ENCODE measurements around the gene LIAS.

DNA sequence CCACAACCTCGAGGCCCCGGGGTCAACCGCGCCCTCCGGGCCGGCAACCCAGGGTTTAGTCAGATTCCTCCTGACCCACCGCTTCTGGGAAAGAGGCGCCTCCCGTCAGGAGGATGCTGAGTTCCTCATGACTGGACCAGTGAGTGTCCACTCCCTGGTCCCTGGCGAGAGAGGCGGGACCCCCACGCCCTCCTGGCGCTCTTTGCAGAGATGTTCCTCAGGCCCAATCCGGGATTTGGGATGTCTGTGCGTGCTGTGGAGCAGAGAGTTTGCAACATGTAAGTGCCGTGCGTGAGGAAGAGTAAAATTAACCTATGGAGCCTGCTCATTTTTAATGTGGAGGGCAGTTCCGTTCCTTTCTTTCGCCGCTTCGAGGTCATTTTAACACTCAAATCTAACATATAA is 69.2 kb downstream of the LIAS start:
- TF ChIP-seq, protein P1, sequence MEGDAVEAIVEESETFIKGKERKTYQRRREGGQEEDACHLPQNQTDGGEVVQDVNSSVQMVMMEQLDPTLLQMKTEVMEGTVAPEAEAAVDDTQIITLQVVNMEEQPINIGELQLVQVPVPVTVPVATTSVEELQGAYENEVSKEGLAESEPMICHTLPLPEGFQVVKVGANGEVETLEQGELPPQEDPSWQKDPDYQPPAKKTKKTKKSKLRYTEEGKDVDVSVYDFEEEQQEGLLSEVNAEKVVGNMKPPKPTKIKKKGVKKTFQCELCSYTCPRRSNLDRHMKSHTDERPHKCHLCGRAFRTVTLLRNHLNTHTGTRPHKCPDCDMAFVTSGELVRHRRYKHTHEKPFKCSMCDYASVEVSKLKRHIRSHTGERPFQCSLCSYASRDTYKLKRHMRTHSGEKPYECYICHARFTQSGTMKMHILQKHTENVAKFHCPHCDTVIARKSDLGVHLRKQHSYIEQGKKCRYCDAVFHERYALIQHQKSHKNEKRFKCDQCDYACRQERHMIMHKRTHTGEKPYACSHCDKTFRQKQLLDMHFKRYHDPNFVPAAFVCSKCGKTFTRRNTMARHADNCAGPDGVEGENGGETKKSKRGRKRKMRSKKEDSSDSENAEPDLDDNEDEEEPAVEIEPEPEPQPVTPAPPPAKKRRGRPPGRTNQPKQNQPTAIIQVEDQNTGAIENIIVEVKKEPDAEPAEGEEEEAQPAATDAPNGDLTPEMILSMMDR (IDR thresholded peaks at IDR 0.05) = no peak
- TF ChIP-seq POLR2A (IDR thresholded peaks at IDR 0.05) = no peak

All from testis (tissue), 2 donors.